Liver (tissue), 3 donors: Measurements from ENCODE around the gene ATG9B.

ENCODE experiments used
- ATF3 ChIP-seq: IDR thresholded peaks from 2 replicates; pipeline ENCODE4 v1.6.1; 2016; ENCODE audit warnings: antibody characterized with exemption
- CTCF ChIP-seq: fragments of 150-350 bp; IDR thresholded peaks from 2 replicates; pipeline ENCODE4 v1.5.1; 2017; ENCODE audit warnings: improper control_type of control experiment, low read depth, low read length; ENCODE audit not compliant: missing input control
- EGR1 ChIP-seq, 2 donors: IDR thresholded peaks; 2 replicates each; pipeline ENCODE4 v1.6.1; 2016 to 2018; ENCODE audit warnings: antibody characterized with exemption in 2 of 2, low read depth in 2 of 2
- FOXA1 ChIP-seq: IDR thresholded peaks from 2 replicates; pipeline ENCODE4 v1.6.1; 2016; ENCODE audit warnings: antibody characterized with exemption
- GABPA ChIP-seq, 2 donors: IDR thresholded peaks in 1 of 2; conservative IDR thresholded peaks in 1 of 2; 2 replicates each; pipeline ENCODE4 v1.6.1; 2016; ENCODE audit warnings: antibody characterized with exemption in 2 of 2, mild to moderate bottlenecking in 1 of 2, moderate library complexity in 1 of 2
- HNF4G ChIP-seq: IDR thresholded peaks from 2 replicates; pipeline ENCODE4 v1.6.1; 2016; ENCODE audit warnings: antibody characterized with exemption
- JUND ChIP-seq, 2 donors: IDR thresholded peaks; 2 replicates each; pipeline ENCODE4 v1.6.1; 2016; ENCODE audit warnings: antibody characterized with exemption in 2 of 2
- MAX ChIP-seq: IDR thresholded peaks from 2 replicates; pipeline ENCODE4 v1.6.1; 2016; ENCODE audit warnings: antibody characterized with exemption
- RAD21 ChIP-seq, 2 donors: IDR thresholded peaks; 2 replicates each; pipeline ENCODE4 v1.6.1; 2016; ENCODE audit warnings: antibody characterized with exemption in 2 of 2, mild to moderate bottlenecking in 2 of 2
- REST ChIP-seq: IDR thresholded peaks from 2 replicates; pipeline ENCODE4 v1.6.1; 2016; ENCODE audit warnings: antibody characterized with exemption, mild to moderate bottlenecking
- SP1 ChIP-seq: IDR thresholded peaks from 2 replicates; pipeline ENCODE4 v1.6.1; 2018; ENCODE audit warnings: antibody characterized with exemption, mild to moderate bottlenecking
- TAF1 ChIP-seq: conservative IDR thresholded peaks from 2 replicates; pipeline ENCODE4 v1.6.1; 2016; ENCODE audit warnings: antibody characterized with exemption, mild to moderate bottlenecking
- YY1 ChIP-seq: IDR thresholded peaks from 2 replicates; pipeline ENCODE4 v1.6.1; 2016; ENCODE audit warnings: antibody characterized with exemption, mild to moderate bottlenecking
- donor health status: healthy.
- donor health status: healthy.

DNA sequence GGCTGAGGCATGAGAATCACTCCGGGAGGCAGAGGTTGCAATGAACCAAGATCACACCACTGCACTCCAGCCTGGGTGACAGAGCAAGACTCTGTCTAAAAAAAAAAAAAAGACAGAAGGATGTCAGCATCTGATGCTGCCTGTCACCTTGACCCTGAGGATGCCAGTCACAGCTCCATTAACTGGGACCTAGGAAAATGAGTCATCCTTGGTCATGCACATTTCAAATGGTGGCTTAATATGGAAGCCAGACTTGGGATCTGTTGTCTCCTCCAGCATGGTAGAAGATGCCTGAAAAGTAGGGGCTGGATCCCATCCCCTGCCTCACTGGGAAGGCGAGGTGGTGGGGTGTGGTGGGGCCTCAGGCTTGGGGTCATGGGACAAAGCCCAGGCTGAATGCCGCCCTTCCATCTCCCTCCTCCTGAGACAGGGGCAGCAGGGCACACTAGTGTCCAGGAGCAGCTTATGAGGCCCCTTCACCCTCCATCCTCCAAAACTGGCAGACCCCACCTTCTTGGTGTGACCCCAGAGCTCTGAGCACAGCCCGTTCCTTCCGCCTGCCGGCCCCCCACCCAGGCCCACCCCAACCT, 32.1 kb downstream of the ATG9B start:
- TF ChIP-seq CTCF, result no peak
- no peak for TF ChIP-seq GABPA (IDR thresholded peaks at IDR 0.05 in 1 of 2, conservative IDR thresholded peaks at IDR 0.05 in 1 of 2)
- TF ChIP-seq MAX, result no peak
- TF ChIP-seq SP1, result no peak
- TF ChIP-seq RAD21 (IDR thresholded peaks at IDR 0.05), result no peak
- no peak for TF ChIP-seq TAF1
- no peak for TF ChIP-seq HNF4G
- no peak for TF ChIP-seq ATF3
- TF ChIP-seq YY1, result no peak
- no peak for TF ChIP-seq REST
- TF ChIP-seq FOXA1, result no peak
- TF ChIP-seq JUND (IDR thresholded peaks at IDR 0.05), result no peak
- TF ChIP-seq EGR1 (IDR thresholded peaks at IDR 0.05; ENCODE audit: low read depth in 2 of 2), result no peak
